Skin epidermis (tissue), 12 donors: ENCODE data around the gene PAPPA2.

Source experiments
- H3K27ac ChIP-seq, 21 experiments: fragments of 200-600 bp; sonication (generic) in 11 of 21; one replicate each; pipeline ENCODE4 v1.5.0; 2020; ENCODE audit warnings: mild to moderate bottlenecking in 3 of 21, inconsistent platforms in 2 of 21, moderate library complexity in 2 of 21
- H3K4me3 ChIP-seq, 7 experiments: fragments of 200-600 bp; sonication (generic) in 2 of 7; one replicate each; pipeline ENCODE4 v1.5.0; 2020; ENCODE audit warnings: inconsistent platforms in 2 of 7, mild to moderate bottlenecking in 2 of 7, moderate library complexity in 1 of 7

The PAPPA2 gene

GRCh38 chr1:176656257-176656995 lies 193.5 kb downstream of the PAPPA2 start:
- no peak overlapping the region for H3K4me3 ChIP-seq
- peak overlapping the region in 7 of 21 experiments; percentile 41 to 86 (median 65) for H3K27ac ChIP-seq

GRCh38 chr1:176669782-176670181 lies 206.8 kb downstream of the PAPPA2 start:
- no peak overlapping the region for H3K4me3 ChIP-seq
- H3K27ac ChIP-seq = no peak overlapping the region

- Histone ChIP-seq H3K27ac (no peak overlapping the region), H3K4me3 (no peak overlapping the region)
These were observed 207.9 kb downstream of the PAPPA2 start for GRCh38 chr1:176670853-176671252.

- Histone ChIP-seq H3K27ac (no peak overlapping the region), H3K4me3 (no peak overlapping the region)
These were observed 220.0 kb downstream of the PAPPA2 start for GRCh38 chr1:176682830-176683535.

- Histone ChIP-seq H3K4me3 (no peak overlapping the region), H3K27ac (no peak overlapping the region)
These were observed 228.6 kb downstream of the PAPPA2 start for GRCh38 chr1:176691251-176692228.

- Histone ChIP-seq H3K27ac (no peak overlapping the region), H3K4me3 (no peak overlapping the region)
These were observed 229.5 kb downstream of the PAPPA2 start for GRCh38 chr1:176692431-176692830.

- Histone ChIP-seq H3K4me3 (no peak overlapping the region), H3K27ac (no peak overlapping the region)
These were observed 230.2 kb downstream of the PAPPA2 start for GRCh38 chr1:176692988-176693696.

- no peak overlapping the region for H3K27ac ChIP-seq
- H3K4me3 ChIP-seq = no peak overlapping the region
These were observed 230.8 kb downstream of the PAPPA2 start for GRCh38 chr1:176693697-176694329.

- H3K4me3 ChIP-seq = no peak overlapping the region
- H3K27ac ChIP-seq = no peak overlapping the region
These were observed 231.7 kb downstream of the PAPPA2 start for GRCh38 chr1:176694713-176695112.

- H3K27ac ChIP-seq = no peak overlapping the region
These were observed 233.1 kb downstream of the PAPPA2 start for GRCh38 chr1:176696109-176696508.

GRCh38 chr1:176696689-176697088 lies 233.7 kb downstream of the PAPPA2 start:
- Histone ChIP-seq H3K4me3 (no peak overlapping the region), H3K27ac (no peak overlapping the region)

More at GRCh38 chr1:176696109-176696508, 233.1 kb downstream of the PAPPA2 start:
- no peak overlapping the region for H3K4me3 ChIP-seq

- no peak overlapping the region for H3K4me3 ChIP-seq
- no peak overlapping the region for H3K27ac ChIP-seq
These were observed 236.8 kb downstream of the PAPPA2 start for GRCh38 chr1:176699821-176700220.

- Histone ChIP-seq H3K4me3 (no peak overlapping the region), H3K27ac (no peak overlapping the region)
These were observed 238.3 kb downstream of the PAPPA2 start for GRCh38 chr1:176701151-176701866.

- Histone ChIP-seq H3K27ac (no peak overlapping the region), H3K4me3 (no peak overlapping the region)
These were observed 239.9 kb downstream of the PAPPA2 start for GRCh38 chr1:176702901-176703300.

- H3K4me3 ChIP-seq = no peak overlapping the region
- no peak overlapping the region for H3K27ac ChIP-seq
These were observed 242.6 kb downstream of the PAPPA2 start for GRCh38 chr1:176705585-176705984.

- H3K4me3 ChIP-seq = no peak overlapping the region
- no peak overlapping the region for H3K27ac ChIP-seq
These were observed 254.2 kb downstream of the PAPPA2 start for GRCh38 chr1:176717066-176717750.

GRCh38 chr1:176719447-176719846 lies 256.5 kb downstream of the PAPPA2 start:
- H3K4me3 ChIP-seq = no peak overlapping the region

GRCh38 chr1:176720838-176721237 lies 257.9 kb downstream of the PAPPA2 start:
- Histone ChIP-seq H3K27ac (no peak overlapping the region), H3K4me3 (no peak overlapping the region)

More at GRCh38 chr1:176719447-176719846, 256.5 kb downstream of the PAPPA2 start:
- H3K27ac ChIP-seq = no peak overlapping the region
